SU-DHL-6 (cell line): ENCODE results near the gene FOXF1.

Experiments
- H2AFZ ChIP-seq: fragments of 200-600 bp; sonication (generic); 2 replicates; pipeline ENCODE4 v1.6.1; 2014; ENCODE audit warnings: low read depth, mild to moderate bottlenecking, moderate library complexity, mixed read lengths, antibody characterized with exemption, low read length; ENCODE audit not compliant: severe bottlenecking
- H3F3A ChIP-seq: fragments of 200-600 bp; shearing (Covaris generic); 2 replicates; pipeline ENCODE4 v1.6.0; 2016; ENCODE audit warnings: antibody characterized with exemption, mild to moderate bottlenecking; ENCODE audit not compliant: insufficient read depth
- H3K27ac ChIP-seq: fragments of 200-600 bp; sonication (generic); 2 replicates; pipeline ENCODE4 v1.5.1; 2016; ENCODE audit warnings: low read depth, mild to moderate bottlenecking, low read length, moderate library complexity, mixed read lengths
- H3K27me3 ChIP-seq: fragments of 200-600 bp; sonication (generic), shearing (Covaris generic); 2 replicates; pipeline ENCODE4 v1.6.0; 2014; ENCODE audit warnings: mild to moderate bottlenecking, low read length
- H3K36me3 ChIP-seq: fragments of 200-600 bp; sonication (generic); 2 replicates; pipeline ENCODE4 v1.6.1; 2014; ENCODE audit warnings: mild to moderate bottlenecking, low read length, mixed read lengths
- H3K4me2 ChIP-seq: fragments of 300-600, 200-600 bp; shearing (Covaris generic), sonication (generic); 2 replicates; pipeline ENCODE4 v1.6.0; 2014; ENCODE audit warnings: low read length, low read depth, mild to moderate bottlenecking; ENCODE audit not compliant: poor library complexity, severe bottlenecking
- H3K4me3 ChIP-seq: fragments of 200-600 bp; sonication (generic); 2 replicates; pipeline ENCODE4 v1.5.1; 2014; ENCODE audit warnings: antibody characterized with exemption, low read length, mild to moderate bottlenecking, mixed read lengths; ENCODE audit not compliant: insufficient read depth, poor library complexity, severe bottlenecking
- H3K79me2 ChIP-seq: fragments of 200-600 bp; sonication (generic); 2 replicates; pipeline ENCODE4 v1.6.1; 2014; ENCODE audit warnings: mild to moderate bottlenecking, low read length, moderate library complexity; ENCODE audit not compliant: insufficient read depth
- H3K9ac ChIP-seq: fragments of 200-600 bp; sonication (generic); 2 replicates; pipeline ENCODE4 v1.7.0; 2014; ENCODE audit warnings: mild to moderate bottlenecking, low read length
- H3K9me2 ChIP-seq: fragments of 200-600 bp; sonication (generic); replicated peaks from 2 replicates; pipeline ENCODE4 v1.6.1; 2014; ENCODE audit warnings: low read length; ENCODE audit not compliant: insufficient read depth
- H3K9me3 ChIP-seq: fragments of 200-600 bp; sonication (generic); 2 replicates; pipeline ENCODE4 v1.6.1; 2014; ENCODE audit warnings: low read length, mixed read lengths; ENCODE audit not compliant: insufficient read depth
- H4K20me1 ChIP-seq: fragments of 200-600 bp; sonication (generic); 2 replicates; pipeline ENCODE4 v1.6.1; 2014; ENCODE audit warnings: low read depth, mild to moderate bottlenecking, antibody characterized with exemption, low read length, moderate library complexity, mixed read lengths
- CTCF ChIP-seq: fragments of 200-600 bp; sonication (generic); IDR thresholded peaks from one replicate; pipeline ENCODE4 v1.5.1; 2017; ENCODE audit warnings: antibody characterized with exemption, mild to moderate bottlenecking, low read length, moderate library complexity; ENCODE audit not compliant: insufficient read depth, poor library complexity, severe bottlenecking
- EZH2phosphoT487 ChIP-seq: fragments of 200-600 bp; sonication (generic), shearing (Covaris generic); conservative IDR thresholded peaks from 2 replicates; pipeline ENCODE4 v1.6.1; 2018; ENCODE audit warnings: mild to moderate bottlenecking, antibody characterized with exemption, low read length, moderate library complexity, mixed read lengths

Gene FOXF1

DNA sequence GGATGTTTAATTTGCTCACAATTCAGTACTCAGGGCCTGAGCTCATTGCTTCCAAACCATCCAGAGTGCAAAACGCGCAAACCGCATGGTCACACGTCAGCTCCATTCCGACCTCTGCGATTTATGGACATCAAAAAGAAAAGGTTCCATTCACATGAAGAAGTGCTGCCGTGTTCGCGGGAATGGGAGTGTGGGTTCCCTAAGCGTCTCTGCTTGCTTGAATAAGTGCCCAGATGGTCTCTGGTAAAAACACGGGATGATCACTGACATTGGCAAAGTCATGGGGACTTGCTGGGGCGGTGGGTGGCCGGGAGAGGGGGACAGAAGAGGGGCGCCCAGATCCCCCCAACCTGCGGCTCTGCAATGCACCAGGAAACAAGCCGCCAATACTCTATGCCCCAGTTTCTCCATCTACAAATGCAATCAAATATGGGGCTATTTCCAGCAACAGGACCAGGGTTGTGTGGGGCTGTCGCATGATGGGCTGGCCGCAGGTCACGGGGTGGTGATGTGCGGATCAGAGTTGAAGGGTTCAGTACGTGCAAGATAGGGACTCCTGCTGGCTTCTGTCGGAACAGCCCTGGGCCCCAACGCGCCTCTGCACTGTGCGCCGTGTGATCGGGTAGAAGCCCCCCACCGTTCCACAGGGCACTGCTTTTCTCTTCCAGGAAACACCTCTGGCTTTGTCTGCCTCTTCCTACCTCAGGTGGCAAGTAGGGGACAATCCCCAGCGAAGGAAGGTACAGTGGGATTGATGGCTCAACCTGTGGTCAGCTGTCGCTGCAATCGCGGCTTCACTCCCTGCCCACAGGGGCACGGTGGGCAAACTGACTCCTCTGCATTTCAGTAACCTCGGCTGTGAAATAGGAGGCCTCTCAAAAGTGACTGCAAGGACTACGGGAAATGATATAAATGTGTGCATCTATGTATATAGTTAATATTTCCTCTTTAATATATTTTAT is 11.2 kb downstream of the FOXF1 start:
- no peak overlapping the region for H3K4me2 ChIP-seq
- H3K27me3 ChIP-seq = no peaks in the 10 kb centered on the region

GRCh38 chr16:86522634-86523033 is 12.3 kb downstream of the FOXF1 start:
- Histone ChIP-seq H3K9me2 (no peaks in the 10 kb centered on the region), H2AFZ (no peak overlapping the region), H3K4me3 (no peak overlapping the region), H3K79me2 (no peaks in the 10 kb centered on the region), H3K27me3 (no peaks in the 10 kb centered on the region), H3K4me2 (no peak overlapping the region), H3K9me3 (no peaks in the 10 kb centered on the region), H3K9ac (no peak overlapping the region), H3F3A (no peaks in the 10 kb centered on the region), H3K36me3 (no peaks in the 10 kb centered on the region), H3K27ac (no peak overlapping the region), H4K20me1 (no peaks in the 10 kb centered on the region)
- TF ChIP-seq EZH2phosphoT487 (no peak), CTCF (no peak)

More for the DNA sequence above, 11.2 kb downstream of the FOXF1 start:
- Histone ChIP-seq H3K79me2 (no peaks in the 10 kb centered on the region), H2AFZ (no peak overlapping the region), H3F3A (no peaks in the 10 kb centered on the region), H3K9me3 (no peaks in the 10 kb centered on the region), H3K36me3 (no peaks in the 10 kb centered on the region), H3K9me2 (no peaks in the 10 kb centered on the region), H3K9ac (no peak overlapping the region), H3K27ac (no peak overlapping the region), H4K20me1 (no peaks in the 10 kb centered on the region), H3K4me3 (no peak overlapping the region)
- TF ChIP-seq CTCF (no peak), EZH2phosphoT487 (no peak)

DNA sequence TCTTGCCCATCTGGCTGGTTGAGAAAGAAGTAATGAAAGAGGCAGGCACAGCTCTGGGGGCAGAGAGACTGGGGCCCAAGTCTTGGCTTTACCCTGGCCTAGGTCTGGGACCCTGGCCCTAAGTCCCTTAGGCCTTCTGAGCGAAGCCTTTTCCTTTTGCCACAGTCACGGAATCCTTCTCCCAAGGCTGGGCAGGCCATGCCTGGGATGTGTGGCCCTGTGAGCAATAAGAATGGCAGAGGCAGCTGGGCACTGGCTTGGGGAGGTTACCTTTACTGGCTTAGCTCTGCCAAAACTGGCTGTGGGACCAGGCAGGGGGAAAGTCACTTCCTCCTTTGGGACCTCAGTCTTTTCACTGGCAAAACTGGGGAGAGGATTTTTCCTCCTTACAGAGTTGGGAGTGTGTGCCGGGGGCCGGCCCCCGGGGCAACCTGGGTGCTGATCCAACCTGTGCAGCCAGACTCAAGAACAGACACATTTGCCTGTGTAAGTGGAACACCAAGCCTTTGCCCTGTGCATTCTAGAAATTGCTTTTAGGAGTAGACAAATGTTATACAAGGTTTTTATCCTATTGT is 12.9 kb downstream of the FOXF1 start:
- Histone ChIP-seq H3F3A (no peaks in the 10 kb centered on the region), H3K79me2 (no peaks in the 10 kb centered on the region), H3K27ac (no peak overlapping the region), H3K9ac (no peak overlapping the region), H3K4me3 (no peak overlapping the region), H2AFZ (no peak overlapping the region), H3K36me3 (no peaks in the 10 kb centered on the region), H3K4me2 (no peak overlapping the region), H3K9me2 (no peaks in the 10 kb centered on the region), H3K27me3 (no peaks in the 10 kb centered on the region), H4K20me1 (no peaks in the 10 kb centered on the region), H3K9me3 (no peaks in the 10 kb centered on the region)
- TF ChIP-seq EZH2phosphoT487 = no peak
- no peak for TF ChIP-seq CTCF
